Tibial nerve (tissue), 4 donors: ENCODE measurements around the gene BMPR1B. TPM values are rescaled to one million over a fixed set of nuclear protein-coding genes. Genes with fewer than 3 reads are reported as not detected.

Experiments used
- DNase-seq, 2 donors: peaks; one replicate each; pipeline ENCODE4 v3.0.0-alpha.2; 2019; ENCODE audit warnings: low spot score in 2 of 2
- H3K27ac ChIP-seq, 4 donors: fragments of 200-600 bp; sonication (generic) in 3 of 4; one replicate each; pipeline ENCODE4 v1.5.1; 2017 to 2019; ENCODE audit warnings: mild to moderate bottlenecking in 1 of 4
- H3K27me3 ChIP-seq, 2 donors: fragments of 200-600 bp; sonication (generic) in 1 of 2; one replicate each; pipeline versions ENCODE4 v1.5.1 to v1.6.0; 2017 to 2019
- H3K36me3 ChIP-seq, 3 donors: fragments of 200-600 bp; sonication (generic); one replicate each; pipeline ENCODE4 v1.5.1; 2018 to 2019
- H3K4me1 ChIP-seq, 4 donors: fragments of 200-600 bp; sonication (generic) in 3 of 4; one replicate each; pipeline ENCODE4 v1.5.1; 2017 to 2019
- H3K4me3 ChIP-seq, 4 donors: fragments of 200-600 bp; sonication (generic) in 3 of 4; one replicate each; pipeline ENCODE4 v1.5.1; 2017 to 2019; ENCODE audit warnings: mild to moderate bottlenecking in 1 of 4, moderate library complexity in 1 of 4
- H3K9me3 ChIP-seq, 4 donors: fragments of 200-600 bp; sonication (generic) in 3 of 4; one replicate each; pipeline ENCODE4 v1.5.1; 2017 to 2019
- EP300 ChIP-seq, 2 donors: sonication (generic); formaldehyde crosslinking; IDR thresholded peaks; one replicate each; pipeline ENCODE4 v1.6.1; 2017; ENCODE audit warnings: antibody characterized with exemption in 2 of 2, mild to moderate bottlenecking in 1 of 2
- POLR2A ChIP-seq, 2 donors: fragments of 450-650 bp; IDR thresholded peaks; one replicate each; pipeline ENCODE4 v1.6.1; 2017; ENCODE audit warnings: antibody characterized with exemption in 2 of 2, mild to moderate bottlenecking in 2 of 2, moderate library complexity in 2 of 2
- WGBS, 2 donors: methylation state at CpG; one replicate each; pipeline ENCODE4 v1.1.5; 2018; 5-methylcytosine and 5-hydroxymethylcytosine counted together
- total RNA-seq, 4 donors: library from RNA; depleted of rRNA; stranded (reverse); fragments of >200 nt; gene quantifications; one replicate each; pipeline ENCODE4 v1.1.0, GENCODE V29; 2016
- TF ChIP-seq, protein P1 (sequence below), 5 experiments: fragments of 200-600 bp in 3 of 5; fragments of 450-650 bp in 2 of 5; sonication (generic) in 3 of 5; IDR thresholded peaks; one replicate each; pipeline ENCODE4 v1.5.1; 2016 to 2019; ENCODE audit warnings: antibody characterized with exemption in 5 of 5, mild to moderate bottlenecking in 3 of 5, moderate library complexity in 2 of 5

BMPR1B gene
- total RNA-seq, 4 donors from 2014 or later, result 9.3 to 32.1 (median 26.1) TPM

DNA sequence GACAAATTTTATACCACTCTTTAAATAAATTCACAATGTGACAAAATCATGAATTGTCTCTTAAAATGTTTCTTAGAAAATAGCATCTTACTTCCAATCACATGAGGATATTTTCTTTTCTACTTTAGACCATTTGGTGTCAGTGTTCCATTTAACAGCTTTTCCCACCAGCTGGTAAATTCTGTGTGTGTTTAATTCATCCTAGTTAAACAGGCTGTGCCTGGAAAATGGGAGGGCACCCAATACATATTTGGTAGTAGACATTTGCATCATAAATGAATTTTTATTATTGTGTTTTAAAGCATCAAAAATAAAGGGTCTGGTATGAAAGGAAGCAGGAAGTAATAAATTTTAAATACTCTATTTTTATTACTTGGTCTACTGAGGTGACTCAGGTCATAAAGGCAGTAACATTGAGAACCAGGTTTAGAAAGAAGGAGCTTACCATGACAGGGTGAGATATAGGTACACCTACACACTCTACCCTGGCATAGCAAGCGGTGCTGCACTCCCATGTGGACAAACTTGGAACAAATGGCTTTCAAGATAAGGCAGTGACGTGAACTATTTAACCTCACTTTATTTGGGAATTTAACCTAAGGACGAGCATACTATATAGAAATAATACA, 344.5 kb downstream of the BMPR1B start:
- H3K27ac ChIP-seq, result no peak overlapping the region
- no peaks in the 10 kb centered on the region for H3K36me3 ChIP-seq
- no peak for DNase-seq
- TF ChIP-seq EP300 (IDR thresholded peaks at IDR 0.05) (no peak), POLR2A (IDR thresholded peaks at IDR 0.05) (no peak)
- TF ChIP-seq, protein P1, sequence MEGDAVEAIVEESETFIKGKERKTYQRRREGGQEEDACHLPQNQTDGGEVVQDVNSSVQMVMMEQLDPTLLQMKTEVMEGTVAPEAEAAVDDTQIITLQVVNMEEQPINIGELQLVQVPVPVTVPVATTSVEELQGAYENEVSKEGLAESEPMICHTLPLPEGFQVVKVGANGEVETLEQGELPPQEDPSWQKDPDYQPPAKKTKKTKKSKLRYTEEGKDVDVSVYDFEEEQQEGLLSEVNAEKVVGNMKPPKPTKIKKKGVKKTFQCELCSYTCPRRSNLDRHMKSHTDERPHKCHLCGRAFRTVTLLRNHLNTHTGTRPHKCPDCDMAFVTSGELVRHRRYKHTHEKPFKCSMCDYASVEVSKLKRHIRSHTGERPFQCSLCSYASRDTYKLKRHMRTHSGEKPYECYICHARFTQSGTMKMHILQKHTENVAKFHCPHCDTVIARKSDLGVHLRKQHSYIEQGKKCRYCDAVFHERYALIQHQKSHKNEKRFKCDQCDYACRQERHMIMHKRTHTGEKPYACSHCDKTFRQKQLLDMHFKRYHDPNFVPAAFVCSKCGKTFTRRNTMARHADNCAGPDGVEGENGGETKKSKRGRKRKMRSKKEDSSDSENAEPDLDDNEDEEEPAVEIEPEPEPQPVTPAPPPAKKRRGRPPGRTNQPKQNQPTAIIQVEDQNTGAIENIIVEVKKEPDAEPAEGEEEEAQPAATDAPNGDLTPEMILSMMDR (IDR thresholded peaks at IDR 0.05), result no peak
- WGBS, 2 donors, result 89 to 94% methylated on average over 3 of the region's 3 CpGs
- H3K27me3 ChIP-seq, result no peaks in the 10 kb centered on the region
- H3K9me3 ChIP-seq, result peaks cover 0 to 10% (median 0%) of the 10 kb centered on the region in 4 donors
- H3K4me3 ChIP-seq, result no peak overlapping the region
- peaks cover 0 to 2% (median 0%) of the 10 kb centered on the region in 4 donors for H3K4me1 ChIP-seq

DNA sequence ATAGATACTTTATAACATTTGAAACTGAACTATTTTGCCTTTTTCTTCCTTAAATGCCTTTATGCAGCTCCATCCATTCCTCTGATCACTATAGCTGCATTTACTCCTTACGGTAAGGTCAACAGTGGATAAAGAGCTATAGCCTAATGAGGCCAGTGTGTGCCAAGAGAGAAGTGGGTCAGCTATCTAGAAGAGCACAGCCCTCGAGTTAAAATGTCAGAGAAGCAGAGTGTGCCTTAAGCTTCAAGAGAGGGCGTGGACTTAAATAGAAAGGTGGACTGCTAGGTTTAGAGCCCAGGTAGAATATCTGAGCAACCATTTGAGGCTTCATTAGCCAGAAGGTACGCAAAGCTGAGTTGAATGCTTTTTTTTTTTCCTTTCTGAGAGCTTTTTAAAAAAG, 347.4 kb downstream of the BMPR1B start:
- no peak overlapping the region for H3K4me3 ChIP-seq
- H3K4me1 ChIP-seq, result peaks cover 0 to 13% (median 0%) of the 10 kb centered on the region in 4 donors
- no peaks in the 10 kb centered on the region for H3K36me3 ChIP-seq
- TF ChIP-seq, protein P1 (IDR thresholded peaks at IDR 0.05), result no peak
- H3K27me3 ChIP-seq, result no peaks in the 10 kb centered on the region
- H3K9me3 ChIP-seq, result peaks cover 0 to 10% (median 0%) of the 10 kb centered on the region in 4 donors
- 82 to 85% methylated on average over 4 of the region's 4 CpGs for WGBS, 2 donors
- DNase-seq, result no peak
- H3K27ac ChIP-seq, result no peak overlapping the region

DNA sequence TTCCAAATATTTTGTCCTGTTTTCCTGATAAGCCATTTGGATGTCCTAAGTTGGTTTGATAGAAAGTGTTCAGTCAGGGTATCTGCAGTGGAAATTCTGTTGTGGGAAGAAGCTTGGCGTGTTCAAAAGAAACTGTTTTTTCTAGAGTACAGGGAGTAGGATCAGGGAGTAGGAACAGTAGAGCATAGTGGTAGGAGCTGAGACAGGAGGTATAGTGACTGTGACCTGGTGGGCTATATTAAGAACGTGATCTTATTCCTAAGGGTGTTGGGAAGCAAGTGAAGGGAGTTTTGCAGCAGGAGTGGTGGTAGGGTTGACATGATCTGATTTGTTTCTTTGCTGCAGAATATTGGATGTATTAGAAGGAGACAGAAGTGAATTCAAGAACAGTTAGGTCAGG, 348.2 kb downstream of the BMPR1B start:
- 76 to 83% methylated on average over 2 of the region's 2 CpGs for WGBS, 2 donors
- Histone ChIP-seq H3K9me3 (peaks cover 0 to 1% (median 0%) of the 10 kb centered on the region in 4 donors), H3K27ac (no peak overlapping the region), H3K36me3 (no peaks in the 10 kb centered on the region), H3K4me1 (peaks cover 0 to 13% (median 0%) of the 10 kb centered on the region in 4 donors), H3K27me3 (no peaks in the 10 kb centered on the region), H3K4me3 (no peak overlapping the region)
- no peak for DNase-seq
- TF ChIP-seq EP300 (IDR thresholded peaks at IDR 0.05) (no peak), POLR2A (IDR thresholded peaks at IDR 0.05) (no peak)
- TF ChIP-seq, protein P1 (IDR thresholded peaks at IDR 0.05), result no peak

DNA sequence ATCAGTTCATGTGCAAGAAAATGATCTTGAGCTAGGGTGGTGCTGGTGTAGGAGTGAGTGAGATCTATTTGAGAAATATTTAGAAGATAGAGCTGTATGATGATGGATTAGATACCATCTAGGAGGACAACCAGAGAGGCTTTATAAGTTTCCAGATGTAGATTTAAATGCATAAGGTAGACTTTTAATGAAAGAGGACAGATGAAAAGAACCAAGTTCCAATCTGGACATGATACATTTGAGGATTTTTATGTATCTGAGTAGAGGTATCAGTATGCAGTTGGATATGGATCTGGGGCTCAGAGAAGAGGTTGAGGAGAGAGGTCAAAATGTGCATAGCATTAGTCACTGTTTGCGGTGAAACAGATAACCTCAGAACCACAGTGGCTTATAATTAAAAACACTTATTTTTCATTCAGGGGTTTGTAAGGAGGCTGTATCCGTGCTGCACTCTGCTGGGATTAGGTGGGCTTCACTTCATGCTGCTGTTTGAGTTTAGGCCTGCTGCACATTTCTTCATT, 348.7 kb downstream of the BMPR1B start:
- Histone ChIP-seq H3K4me1 (peaks cover 0 to 13% (median 0%) of the 10 kb centered on the region in 4 donors), H3K9me3 (no peaks in the 10 kb centered on the region), H3K27ac (no peak overlapping the region), H3K36me3 (no peaks in the 10 kb centered on the region), H3K27me3 (no peaks in the 10 kb centered on the region), H3K4me3 (no peak overlapping the region)
- DNase-seq, result no peak
- WGBS, 2 donors, result 90 to 97% methylated on average over 2 of the region's 2 CpGs
- TF ChIP-seq POLR2A (IDR thresholded peaks at IDR 0.05), result no peak
- no peak for TF ChIP-seq EP300 (IDR thresholded peaks at IDR 0.05)

DNA sequence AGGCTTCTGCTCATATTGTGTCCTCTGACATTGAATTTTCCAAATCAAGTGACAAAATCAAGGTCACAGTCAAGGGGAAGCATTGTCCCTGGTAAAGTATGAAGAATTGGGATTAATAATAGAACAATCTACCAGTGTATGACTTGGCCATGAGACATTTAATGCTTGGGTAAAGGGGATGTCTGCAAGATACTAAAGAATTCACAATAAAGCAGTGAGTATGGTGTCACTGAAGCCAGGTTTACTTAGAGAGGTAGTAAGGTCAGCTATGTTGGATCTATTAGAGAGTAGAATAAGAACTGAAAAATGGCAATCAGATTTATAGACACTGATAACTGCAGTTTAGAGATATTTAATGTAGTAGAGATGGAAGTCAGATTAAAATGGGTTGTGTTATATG, 349.2 kb downstream of the BMPR1B start:
- TF ChIP-seq, protein P1 (IDR thresholded peaks at IDR 0.05), result no peak
- TF ChIP-seq POLR2A (IDR thresholded peaks at IDR 0.05), result no peak
- TF ChIP-seq EP300 (IDR thresholded peaks at IDR 0.05), result no peak
- Histone ChIP-seq H3K27me3 (no peaks in the 10 kb centered on the region), H3K4me3 (no peak overlapping the region), H3K27ac (no peak overlapping the region), H3K4me1 (peaks cover 0 to 13% (median 0%) of the 10 kb centered on the region in 4 donors), H3K36me3 (no peaks in the 10 kb centered on the region), H3K9me3 (no peaks in the 10 kb centered on the region)
- DNase-seq, result no peak
